Measurements from ENCODE around the gene OR10K1.

DNA sequence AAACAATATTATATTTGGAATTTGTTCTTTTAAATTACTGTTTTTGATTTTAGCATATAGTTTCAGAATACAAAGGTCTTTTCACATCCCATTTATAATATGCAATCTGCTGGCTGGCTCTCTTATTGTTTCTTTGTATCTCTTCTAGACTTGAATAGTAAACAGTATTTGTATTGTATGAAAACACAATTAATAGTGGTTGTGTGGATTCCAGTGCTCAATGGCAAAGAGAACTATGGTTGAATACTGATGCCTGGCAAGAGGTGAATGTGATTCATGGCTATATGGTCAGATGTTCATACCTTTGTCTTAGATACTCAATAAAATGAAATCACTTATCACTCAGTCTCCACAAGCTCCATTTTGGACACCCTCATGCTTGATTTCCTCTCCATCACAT lies 55.3 kb downstream of the OR10K1 start:
- TF ChIP-seq, protein P1, sequence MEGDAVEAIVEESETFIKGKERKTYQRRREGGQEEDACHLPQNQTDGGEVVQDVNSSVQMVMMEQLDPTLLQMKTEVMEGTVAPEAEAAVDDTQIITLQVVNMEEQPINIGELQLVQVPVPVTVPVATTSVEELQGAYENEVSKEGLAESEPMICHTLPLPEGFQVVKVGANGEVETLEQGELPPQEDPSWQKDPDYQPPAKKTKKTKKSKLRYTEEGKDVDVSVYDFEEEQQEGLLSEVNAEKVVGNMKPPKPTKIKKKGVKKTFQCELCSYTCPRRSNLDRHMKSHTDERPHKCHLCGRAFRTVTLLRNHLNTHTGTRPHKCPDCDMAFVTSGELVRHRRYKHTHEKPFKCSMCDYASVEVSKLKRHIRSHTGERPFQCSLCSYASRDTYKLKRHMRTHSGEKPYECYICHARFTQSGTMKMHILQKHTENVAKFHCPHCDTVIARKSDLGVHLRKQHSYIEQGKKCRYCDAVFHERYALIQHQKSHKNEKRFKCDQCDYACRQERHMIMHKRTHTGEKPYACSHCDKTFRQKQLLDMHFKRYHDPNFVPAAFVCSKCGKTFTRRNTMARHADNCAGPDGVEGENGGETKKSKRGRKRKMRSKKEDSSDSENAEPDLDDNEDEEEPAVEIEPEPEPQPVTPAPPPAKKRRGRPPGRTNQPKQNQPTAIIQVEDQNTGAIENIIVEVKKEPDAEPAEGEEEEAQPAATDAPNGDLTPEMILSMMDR (IDR thresholded peaks at IDR 0.05), result no peak
- no peak for TF ChIP-seq POLR2AphosphoS5 (IDR thresholded peaks at IDR 0.05)

Data from upper lobe of left lung (tissue), 4 donors.